K562 (cell line): ENCODE results near the gene UBXN2A. TPM values are rescaled to one million over a fixed set of nuclear protein-coding genes. Genes with fewer than 3 reads are reported as not detected.

Experiments used
- ATAC-seq: fragments of 200-7000 bp; cut with Tn5 transposase; 3 replicates; pipeline ENCODE4 v1.9.1; 2020; ENCODE audit warnings: moderate library complexity
- BruUV-seq: library from RNA; stranded (reverse); fragments of 400-500 nt; replicated peaks from 2 replicates; lab custom pipeline; 2021; lab: Mats Ljungman, UMichigan
- CTCF ChIA-PET: fragments of 300-600 bp; formaldehyde crosslinking; extraction: SDS; loops from one replicate; lab custom pipeline; 2021; ENCODE audit warnings: low intra/inter-chr PET ratio; lab: Yijun Ruan, JAX
- POLR2A ChIA-PET: fragments of 300-600, 350-650 bp; sonication (Branson Sonifier 250); formaldehyde crosslinking; extraction: SDS; loops from one replicate; lab custom pipeline; 2021; ENCODE audit warnings: antibody characterized with exemption, inconsistent platforms; lab: Yijun Ruan, JAX
- DNase-seq, 4 experiments: peaks; one replicate each; pipeline versions ENCODE4 v3.0.0 to v3.0.0-alpha.2; 2011 to 2018; ENCODE audit warnings: low spot score in 3 of 4, mixed read lengths in 3 of 4; ENCODE audit errors: extremely low read depth in 1 of 4
- FAIRE-seq: peaks from 2 replicates; lab custom pipeline; 2011; peaks lifted over from hg19 to GRCh38; lab: Jason Lieb, UNC
- H2AFZ ChIP-seq: 2 replicates; pipeline ENCODE4 v1.6.0; 2011; ENCODE audit warnings: low read depth, low read length, control low read depth, inconsistent platforms
- H3K27ac ChIP-seq: fragments of 200-600 bp; 3 replicates; pipeline ENCODE4 v1.8.0; 2011; ENCODE audit warnings: low read depth, mild to moderate bottlenecking, control low read depth, inconsistent platforms, low read length, moderate library complexity, mixed read lengths; ENCODE audit errors: extremely low read depth
- H3K27me3 ChIP-seq, 2 experiments: fragments of 300-600 bp in 1 of 2; 2 replicates in 1 of 2; 3 replicates in 1 of 2; pipeline versions ENCODE4 v1.6.0 to v1.8.0; 2011; ENCODE audit warnings: inconsistent platforms in 2 of 2, low read length in 2 of 2, mild to moderate bottlenecking in 1 of 2, mixed read lengths in 1 of 2, moderate library complexity in 1 of 2; ENCODE audit not compliant: control insufficient read depth in 2 of 2, insufficient read depth in 2 of 2
- H3K36me3 ChIP-seq: fragments of 300-600 bp; 3 replicates; pipeline ENCODE4 v1.8.0; 2011; ENCODE audit warnings: mild to moderate bottlenecking, low read length, inconsistent platforms; ENCODE audit not compliant: control insufficient read depth, insufficient read depth
- H3K4me1 ChIP-seq, 2 experiments: fragments of 200-600 bp in 1 of 2; replicated peaks in 1 of 2; 2 replicates in 1 of 2; 3 replicates in 1 of 2; pipeline versions ENCODE4 v1.5.1 to v1.8.0; 2011; ENCODE audit warnings: inconsistent platforms in 2 of 2, low read length in 2 of 2, mild to moderate bottlenecking in 1 of 2, mixed read lengths in 1 of 2, moderate library complexity in 1 of 2; ENCODE audit not compliant: control insufficient read depth in 2 of 2, insufficient read depth in 2 of 2
- H3K4me2 ChIP-seq: 2 replicates; pipeline ENCODE4 v1.6.1; 2011; ENCODE audit warnings: low read length, control low read depth, inconsistent platforms, mixed read lengths; ENCODE audit not compliant: insufficient read depth
- H3K4me3 ChIP-seq: fragments of 200-600 bp; sonication (generic), shearing (Covaris generic); 2 replicates; pipeline ENCODE4 v1.5.1; 2016; ENCODE audit warnings: control low read depth, inconsistent platforms
- H3K79me2 ChIP-seq: fragments of 200-600 bp; 3 replicates; pipeline ENCODE4 v1.8.0; 2011; ENCODE audit warnings: low read length, inconsistent platforms; ENCODE audit not compliant: control insufficient read depth, insufficient read depth
- H3K9ac ChIP-seq, 2 experiments: 2 replicates each; pipeline versions ENCODE4 v1.6.0 to v1.6.1; 2011; ENCODE audit warnings: low read depth in 2 of 2, low read length in 2 of 2, control low read depth in 1 of 2, inconsistent platforms in 1 of 2, mild to moderate bottlenecking in 1 of 2, mixed read lengths in 1 of 2; ENCODE audit not compliant: insufficient read depth in 1 of 2
- H3K9me1 ChIP-seq: one replicate; pipeline ENCODE4 v1.6.0; 2011; ENCODE audit warnings: inconsistent platforms, mild to moderate bottlenecking, low read length, moderate library complexity; ENCODE audit not compliant: control insufficient read depth, insufficient read depth
- H3K9me3 ChIP-seq: replicated peaks from 2 replicates; pipeline ENCODE4 v1.5.1; 2011; ENCODE audit warnings: low read depth, low read length, inconsistent platforms; ENCODE audit not compliant: control insufficient read depth, insufficient read depth
- H4K20me1 ChIP-seq: replicated peaks from 2 replicates; pipeline ENCODE4 v1.6.1; 2011; ENCODE audit warnings: low read length, inconsistent platforms, mixed read lengths; ENCODE audit not compliant: control insufficient read depth, insufficient read depth
- ARID4B ChIP-seq: sonication (generic); formaldehyde crosslinking; IDR thresholded peaks from 2 replicates; pipeline ENCODE4 v1.8.0; 2022; ENCODE audit warnings: mild to moderate bottlenecking, missing genetic modification reagents
- BACH1 ChIP-seq: fragments of 200-800 bp; sonication (Bioruptor generic); IDR thresholded peaks from 2 replicates; pipeline ENCODE4 v1.6.1; 2016; ENCODE audit warnings: missing genetic modification characterization, missing compliant biosample characterization
- BDP1 ChIP-seq: IDR thresholded peaks from 3 replicates; pipeline ENCODE4 v1.6.1; 2011; ENCODE audit not compliant: insufficient read length, insufficient read depth
- FOXA3 ChIP-seq, 2 experiments: fragments of 450-650 bp in 1 of 2; sonication (generic) in 1 of 2; formaldehyde crosslinking; IDR thresholded peaks in 1 of 2; conservative IDR thresholded peaks in 1 of 2; 2 replicates each; pipeline versions ENCODE4 v1.4.0 to v1.8.0; 2020 to 2022; ENCODE audit warnings: mild to moderate bottlenecking in 2 of 2, missing genetic modification reagents in 1 of 2
- HMG20B ChIP-seq: fragments of 250-450 bp; sonication (Bioruptor Pico); IDR thresholded peaks from 2 replicates; pipeline ENCODE4 v1.5.0; 2021; ENCODE audit warnings: mild to moderate bottlenecking
- HNRNPK ChIP-seq: fragments of 200-400 bp; formaldehyde crosslinking; IDR thresholded peaks from one replicate; pipeline ENCODE4 v1.6.1; 2018; ENCODE audit warnings: mild to moderate bottlenecking, low read depth, low read length; ENCODE audit not compliant: poor library complexity, severe bottlenecking
- JUN ChIP-seq, 2 experiments: sonication (generic) in 1 of 2; formaldehyde crosslinking in 1 of 2; IDR thresholded peaks; 2 replicates each; pipeline versions ENCODE4 v1.6.1 to v1.8.0; 2012 to 2022; ENCODE audit warnings: borderline replicate concordance in 2 of 2, mild to moderate bottlenecking in 2 of 2, improper control_type of control experiment in 1 of 2, low read depth in 1 of 2, low read length in 1 of 2, missing genetic modification reagents in 1 of 2
- MEF2D ChIP-seq: conservative IDR thresholded peaks from 2 replicates; pipeline ENCODE4 v1.6.1; 2016; ENCODE audit warnings: low read depth, missing genetic modification characterization, missing compliant biosample characterization
- NRF1 ChIP-seq, 2 experiments: fragments of 450-650 bp; IDR thresholded peaks in 1 of 2; conservative IDR thresholded peaks in 1 of 2; 2 replicates each; pipeline ENCODE4 v1.6.1; 2014; ENCODE audit warnings: mild to moderate bottlenecking in 2 of 2
- POLR2A ChIP-seq: fragments of 450-650 bp; conservative IDR thresholded peaks from 2 replicates; pipeline ENCODE4 v1.6.1; 2016
- TFE3 ChIP-seq: fragments of 450-650 bp; formaldehyde crosslinking; IDR thresholded peaks from 2 replicates; pipeline ENCODE4 v1.4.0; 2020; ENCODE audit warnings: mild to moderate bottlenecking, mixed read lengths
- ZBTB33 ChIP-seq: sonication (generic); formaldehyde crosslinking; IDR thresholded peaks from 2 replicates; pipeline ENCODE4 v1.8.1; 2023; ENCODE audit warnings: mild to moderate bottlenecking, missing genetic modification reagents
- ZNF830 ChIP-seq: fragments of 250-450 bp; sonication (Bioruptor Pico); IDR thresholded peaks from 2 replicates; pipeline ENCODE4 v1.5.0; 2021; ENCODE audit warnings: mild to moderate bottlenecking
- WGBS: fragments of 100-300 bp; shearing (Covaris generic); methylation state at CpG from one replicate; pipeline ENCODE4 v1.1.6; 2016; ENCODE audit warnings: low coverage, mixed read lengths; ENCODE audit not compliant: insufficient coverage; ENCODE audit errors: missing lambda C conversion rate; 5-methylcytosine and 5-hydroxymethylcytosine counted together
- in situ Hi-C: fragments of 300-500 bp; cut with MboI; formaldehyde crosslinking; loops from 4 replicates; pipeline ENCODE4 v1.15.0; 2018; ENCODE audit warnings: inconsistent platforms, mixed read lengths
- intact Hi-C: fragments of 100-400 bp; cut with micrococcal nuclease; formaldehyde crosslinking; loops from 2 replicates; pipeline ENCODE4 v1.14.2; 2022
- polyA plus RNA-seq, 8 experiments: library from polyadenylated mRNA; depleted of rRNA in 4 of 8; stranded (reverse) in 5 of 8; unstranded in 3 of 8; fragments of >200 nt; fragmentation: Nextera tagmentation in 2 of 8; fragmentation: Illumina TruSeq in 1 of 8; extraction: Ambion mirVana in 2 of 8; extraction: Trizol in 1 of 8; gene quantifications; 2 replicates each; pipeline versions ENCODE4 v1.2.1 to v1.2.3, GENCODE V29; 2011 to 2014; ENCODE audit warnings: inconsistent platforms in 1 of 8, missing spikeins in 1 of 8
- total RNA-seq, 7 experiments: library from RNA; depleted of rRNA in 6 of 7; stranded (reverse); fragments of >200 nt in 6 of 7; fragmentation: Illumina TruSeq in 2 of 7; extraction: Trizol in 2 of 7; gene quantifications; 2 replicates each; pipeline versions ENCODE4 v1.2.1 to v1.2.3, GENCODE V29; 2011 to 2021; ENCODE audit warnings: low replicate concordance in 1 of 7

UBXN2A gene
- total and polyA plus RNA-seq, 9 of the 15 experiments (the other 6 are each of a cell fraction or from before 2014, with no cell fraction given), result 3.4 to 25.6 (median 16.0) TPM

DNA sequence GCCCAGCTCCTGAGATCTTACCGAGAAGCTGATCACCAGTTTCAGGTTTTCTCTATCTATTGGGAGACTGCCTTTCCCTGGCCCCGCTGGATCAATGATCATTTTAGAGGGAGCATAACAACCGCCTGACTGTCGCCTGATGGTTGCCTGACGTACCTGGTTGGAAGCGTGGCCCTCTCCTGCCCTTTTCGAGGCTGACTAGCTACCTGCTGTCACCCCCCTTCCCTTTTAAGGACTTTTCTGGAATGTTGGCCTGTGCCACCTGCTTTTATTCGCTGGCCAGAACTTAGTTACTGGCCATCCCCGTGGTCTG is 69.1 kb downstream of the UBXN2A start:
- in situ Hi-C loops (no loop called here), intact Hi-C loops (no loop called here)
- H3K4me2 ChIP-seq, result peak overlapping the region; percentile 93
- peak overlapping the region; percentile 95 to 97 for H3K9ac ChIP-seq
- H2AFZ ChIP-seq, result peak overlapping the region; percentile 85
- TSS peak; percentile 40 for BruUV-seq
- POLR2A ChIA-PET, result interaction anchor here (0.6 to 3.2 kb wide), 7 partner anchors 12 to 211 kb away, joined by 3 to 14 read pairs (median 4); partner anchors contain the start of gene ATAD2B
- CTCF ChIA-PET, result no interaction called here
- FAIRE-seq (no peak), ATAC-seq (no peak), DNase-seq (no peak)
- H3K27me3 ChIP-seq, result no peaks in the 10 kb centered on the region
- H3K27ac ChIP-seq, result peak overlapping the region; percentile 99
- no peaks in the 10 kb centered on the region for H3K9me1 ChIP-seq
- H3K36me3 ChIP-seq, result peaks cover 16% of the 10 kb centered on the region
- no peaks in the 10 kb centered on the region for H3K9me3 ChIP-seq
- no peaks in the 10 kb centered on the region for H4K20me1 ChIP-seq
- peaks cover 43% of the 10 kb centered on the region for H3K79me2 ChIP-seq
- peaks cover 34 to 43% of the 10 kb centered on the region in 2 experiments for H3K4me1 ChIP-seq
- 45% methylated on average over 7 of the region's 9 CpGs for WGBS
- peak overlapping the region; percentile 60 for H3K4me3 ChIP-seq
- TF ChIP-seq POLR2A (no peak), HNRNPK (no peak), ZBTB33 (CRISPR knock-in tag) (no peak), JUN (IDR thresholded peaks at IDR 0.05; ENCODE audit: borderline replicate concordance, low read depth, low read length) (no peak), JUN (CRISPR knock-in tag; IDR thresholded peaks at IDR 0.05; ENCODE audit: borderline replicate concordance) (0 out of 2 replicates have a peak, but pooled peaks have one; percentile 46), BACH1 (tag) (0 out of 2 replicates have a peak, but pooled peaks have one; percentile 19), MEF2D (tag) (no peak), FOXA3 (CRISPR knock-in tag; conservative IDR thresholded peaks at IDR 0.05 in 1 of 2, IDR thresholded peaks at IDR 0.05 in 1 of 2) (no peak), ZNF830 (CRISPR knock-in tag) (no peak), NRF1 (conservative IDR thresholded peaks at IDR 0.05 in 1 of 2, IDR thresholded peaks at IDR 0.05 in 1 of 2) (no peak), TFE3 (CRISPR knock-in tag) (no peak), ARID4B (CRISPR knock-in tag) (0 out of 2 replicates have a peak, but pooled peaks have one; percentile 28), BDP1 (no peak), HMG20B (CRISPR knock-in tag) (no peak)
